HG03460 (cell line): Measurements from ENCODE around the gene SPATA20.

Source experiments
- ATAC-seq: cut with Tn5 transposase; IDR thresholded peaks from one replicate; pipeline ENCODE4 v1.9.1; 2021; ENCODE audit not compliant: unreplicated experiment

SPATA20 gene

GRCh38 chr17:50547035-50547735 lies at the start of gene SPATA20:
SPATA20 (plus strand) TSS chr17:50547174; CDS start chr17:50547209, 35 bp downstream.
- peak; percentile 66 for ATAC-seq

GRCh38 chr17:50498021-50498874 lies 48.7 kb upstream of the SPATA20 start:
- ATAC-seq = no peak

- ATAC-seq = no peak
Measured at GRCh38 chr17:50499270-50499669, 47.7 kb upstream of the SPATA20 start.

GRCh38 chr17:50499721-50500120 lies 47.3 kb upstream of the SPATA20 start:
- no peak for ATAC-seq

- no peak for ATAC-seq
Measured at GRCh38 chr17:50501054-50501453, 45.9 kb upstream of the SPATA20 start.

- ATAC-seq = no peak
Measured at GRCh38 chr17:50502301-50502990, 44.5 kb upstream of the SPATA20 start.

- no peak for ATAC-seq
Measured at GRCh38 chr17:50505591-50506130, 41.3 kb upstream of the SPATA20 start.

GRCh38 chr17:50506298-50506697 lies 40.7 kb upstream of the SPATA20 start:
- no peak for ATAC-seq

- ATAC-seq = no peak
Measured at GRCh38 chr17:50507871-50508572, 39.0 kb upstream of the SPATA20 start, which contains the start of gene MYCBPAP. MYCBPAP (plus strand) TSS chr17:50508439; CDS start chr17:50508675, 236 bp downstream.

GRCh38 chr17:50508573-50509460 lies 38.2 kb upstream of the SPATA20 start:
- no peak for ATAC-seq

GRCh38 chr17:50511058-50511457 lies 35.9 kb upstream of the SPATA20 start:
- ATAC-seq = peak; percentile 71

GRCh38 chr17:50513495-50513894 lies 33.5 kb upstream of the SPATA20 start:
- no peak for ATAC-seq

GRCh38 chr17:50514388-50514787 lies 32.6 kb upstream of the SPATA20 start:
- ATAC-seq = no peak

- ATAC-seq = no peak
Measured at GRCh38 chr17:50514936-50515702, 31.9 kb upstream of the SPATA20 start.

- ATAC-seq = no peak
Measured at GRCh38 chr17:50517011-50517410, 30.0 kb upstream of the SPATA20 start.

- no peak for ATAC-seq
Measured at GRCh38 chr17:50517504-50518383, 29.2 kb upstream of the SPATA20 start.

- no peak for ATAC-seq
Measured at GRCh38 chr17:50518384-50519023, 28.5 kb upstream of the SPATA20 start.
